Endodermal cell (in vitro differentiated cells): Measurements from ENCODE around the gene ARFIP1. TPM values are rescaled to one million over a fixed set of nuclear protein-coding genes. Genes with fewer than 3 reads are reported as not detected.

Source experiments
- DNase-seq: peaks from one replicate; pipeline ENCODE4 v3.0.0-alpha.2; 2017
- H3K27ac ChIP-seq: 2 replicates; pipeline ENCODE4 v1.5.1; 2013; ENCODE audit warnings: mild to moderate bottlenecking, low read depth, low read length, moderate library complexity
- H3K27me3 ChIP-seq: 2 replicates; pipeline ENCODE4 v1.6.1; 2013; ENCODE audit warnings: mild to moderate bottlenecking, low read length, moderate library complexity; ENCODE audit not compliant: insufficient read depth, control insufficient read depth, poor library complexity, severe bottlenecking
- H3K36me3 ChIP-seq: 2 replicates; pipeline ENCODE4 v1.7.0; 2013; ENCODE audit warnings: mild to moderate bottlenecking, low read length, moderate library complexity; ENCODE audit not compliant: control insufficient read depth, insufficient read depth
- H3K4me1 ChIP-seq: one replicate; pipeline ENCODE4 v1.7.0; 2013; ENCODE audit warnings: low read length; ENCODE audit not compliant: control insufficient read depth, insufficient read depth
- H3K4me3 ChIP-seq: 2 replicates; pipeline ENCODE4 v1.5.1; 2013; ENCODE audit warnings: mild to moderate bottlenecking, low read length, moderate library complexity
- H3K9ac ChIP-seq: 2 replicates; pipeline ENCODE4 v1.6.1; 2013; ENCODE audit warnings: mild to moderate bottlenecking, low read length, moderate library complexity; ENCODE audit not compliant: poor library complexity, severe bottlenecking; ENCODE audit errors: extremely low read depth
- H3K9me3 ChIP-seq: 2 replicates; pipeline ENCODE4 v1.6.1; 2013; ENCODE audit warnings: mild to moderate bottlenecking, low read length, moderate library complexity; ENCODE audit not compliant: control insufficient read depth
- H3K27ac Mint-ChIP-seq: 2 replicates; pipeline ENCODE4 v1.8.0; 2020; ENCODE audit warnings: mixed read lengths
- H3K27me3 Mint-ChIP-seq: 2 replicates; pipeline ENCODE4 v1.8.0; 2021; ENCODE audit warnings: mild to moderate bottlenecking, mixed read lengths; ENCODE audit not compliant: insufficient read depth
- H3K36me3 Mint-ChIP-seq: 2 replicates; pipeline ENCODE4 v1.8.0; 2020; ENCODE audit warnings: low read depth, mixed read lengths
- H3K4me1 Mint-ChIP-seq: 2 replicates; pipeline ENCODE4 v1.8.0; 2020; ENCODE audit warnings: mixed read lengths
- H3K4me3 Mint-ChIP-seq: 2 replicates; pipeline ENCODE4 v1.8.0; 2020; ENCODE audit warnings: mild to moderate bottlenecking, moderate library complexity, mixed read lengths
- H3K9me3 Mint-ChIP-seq: 2 replicates; pipeline ENCODE4 v1.8.0; 2020; ENCODE audit warnings: mild to moderate bottlenecking, mixed read lengths
- CTCF ChIP-seq: fragments of 200-600 bp; sonication (generic); conservative IDR thresholded peaks from 2 replicates; pipeline ENCODE4 v1.5.0; 2021; ENCODE audit warnings: antibody characterized with exemption, mild to moderate bottlenecking
- WGBS, 2 experiments: methylation state at CpG; one replicate each; pipeline versions ENCODE4 v1.1.5 to v1.1.7; 2013; ENCODE audit warnings: missing lambda C conversion rate in 2 of 2, mixed read lengths in 1 of 2; ENCODE audit not compliant: insufficient coverage in 1 of 2, insufficient read length in 1 of 2; 5-methylcytosine and 5-hydroxymethylcytosine counted together
- total RNA-seq, 2 donors: library from RNA; stranded (reverse); fragmentation: NEBNext Ultra II Directional in 1 of 2; extraction: Animal tissue kit (Norgen Biotek cat#: 25700) in 1 of 2; gene quantifications; 2 replicates in 1 of 2; 3 replicates in 1 of 2; pipeline ENCODE4 v1.2.1, GENCODE V29; 2021

ARFIP1 gene
- total RNA-seq, 2 donors from 2014 or later = 34.3 to 39.4 TPM

GRCh38 chr4:152940461-152940860 is 160.7 kb downstream of the ARFIP1 start:
- no peak overlapping the region for H3K27ac ChIP-seq
- TF ChIP-seq CTCF = no peak
- no peak overlapping the region for H3K9ac ChIP-seq
- peaks cover 3% of the 10 kb centered on the region for H3K36me3 ChIP-seq
- no peak for DNase-seq
- Mint-ChIP-seq H3K36me3 (peaks cover 7% of the 10 kb centered on the region), H3K4me1 (peaks cover 7% of the 10 kb centered on the region), H3K4me3 (no peak overlapping the region), H3K27ac (no peak overlapping the region), H3K27me3 (peaks cover 27% of the 10 kb centered on the region), H3K9me3 (no peaks in the 10 kb centered on the region)
- H3K4me3 ChIP-seq = no peak overlapping the region
- peaks cover 33% of the 10 kb centered on the region for H3K27me3 ChIP-seq
- peaks cover under 1% of the 10 kb centered on the region for H3K4me1 ChIP-seq
- no peaks in the 10 kb centered on the region for H3K9me3 ChIP-seq
- 94 to 100% methylated on average over 1 to 2 of the region's 2 CpGs for WGBS, 2 experiments

GRCh38 chr4:152941411-152941810 is 161.7 kb downstream of the ARFIP1 start:
- Mint-ChIP-seq H3K4me3 (no peak overlapping the region), H3K9me3 (no peaks in the 10 kb centered on the region), H3K4me1 (peaks cover 4% of the 10 kb centered on the region), H3K27ac (no peak overlapping the region), H3K27me3 (peaks cover 27% of the 10 kb centered on the region), H3K36me3 (peaks cover 10% of the 10 kb centered on the region)
- Histone ChIP-seq H3K9me3 (no peaks in the 10 kb centered on the region), H3K4me1 (no peaks in the 10 kb centered on the region), H3K9ac (no peak overlapping the region), H3K36me3 (peaks cover 3% of the 10 kb centered on the region), H3K27ac (no peak overlapping the region), H3K27me3 (peaks cover 33% of the 10 kb centered on the region), H3K4me3 (no peak overlapping the region)
- no peak for TF ChIP-seq CTCF
- 93% methylated on average over 1 of the region's 1 CpG; no CpG with 5 or more reads in 1 of the 2 experiments for WGBS, 2 experiments
- DNase-seq = no peak

GRCh38 chr4:152942346-152942745 is 162.6 kb downstream of the ARFIP1 start:
- no peak overlapping the region for H3K9ac ChIP-seq
- peaks cover 23% of the 10 kb centered on the region for H3K27me3 Mint-ChIP-seq
- H3K4me1 Mint-ChIP-seq = peaks cover 4% of the 10 kb centered on the region
- H3K9me3 Mint-ChIP-seq = no peaks in the 10 kb centered on the region
- H3K27ac Mint-ChIP-seq = no peak overlapping the region
- H3K27me3 ChIP-seq = peaks cover 28% of the 10 kb centered on the region
- H3K4me3 Mint-ChIP-seq = no peak overlapping the region
- peaks cover 10% of the 10 kb centered on the region for H3K36me3 Mint-ChIP-seq
- no peak for DNase-seq
- H3K4me3 ChIP-seq = no peak overlapping the region
- no peak for TF ChIP-seq CTCF
- peaks cover 3% of the 10 kb centered on the region for H3K36me3 ChIP-seq
- no peaks in the 10 kb centered on the region for H3K4me1 ChIP-seq
- WGBS, 2 experiments = 86 to 94% methylated on average over 2 of the region's 2 CpGs
- H3K27ac ChIP-seq = no peak overlapping the region
- no peaks in the 10 kb centered on the region for H3K9me3 ChIP-seq
